Adipose tissue (tissue), 3 donors: ENCODE data around the gene MTR. TPM values are rescaled to one million over a fixed set of nuclear protein-coding genes. Genes with fewer than 3 reads are reported as not detected.

Experiments used
- H3K27ac ChIP-seq: one replicate; pipeline ENCODE4 v1.5.1; 2013; ENCODE audit warnings: low read depth, low read length
- WGBS, 3 donors: extraction: QIAGEN DNeasy Blood & Tissue Kit; methylation state at CpG; one replicate each; pipeline ENCODE4 v1.1.7; 2013; 5-methylcytosine and 5-hydroxymethylcytosine counted together
- polyA plus RNA-seq, 3 donors: library from polyadenylated mRNA; stranded (reverse); fragments of 200-250 nt; gene quantifications; one replicate each; pipeline ENCODE4 v1.2.3, GENCODE V29; 2013
- donor health status: healthy with polysubstance abuse.
- donor health status: Bipolar disorder and iron deficiency.
- donor health status: healthy.

Gene MTR
- 10 to 100 TPM in 1 of 3 donors, 1 to 10 TPM in 2; 4.5 to 16.5 (median 5.9) TPM for polyA plus RNA-seq

- WGBS, 3 donors: 0% methylated on average over 64 to 67 of the region's 67 CpGs
- H3K27ac ChIP-seq: no peak within 1 kb of the TSS
Observed at GRCh38 chr1:236795035-236795756, at the start of gene MTR. Gene MTR, plus strand, starts transcription at chr1:236795292. Its CDS starts 412 bp downstream, at chr1:236795704.

DNA sequence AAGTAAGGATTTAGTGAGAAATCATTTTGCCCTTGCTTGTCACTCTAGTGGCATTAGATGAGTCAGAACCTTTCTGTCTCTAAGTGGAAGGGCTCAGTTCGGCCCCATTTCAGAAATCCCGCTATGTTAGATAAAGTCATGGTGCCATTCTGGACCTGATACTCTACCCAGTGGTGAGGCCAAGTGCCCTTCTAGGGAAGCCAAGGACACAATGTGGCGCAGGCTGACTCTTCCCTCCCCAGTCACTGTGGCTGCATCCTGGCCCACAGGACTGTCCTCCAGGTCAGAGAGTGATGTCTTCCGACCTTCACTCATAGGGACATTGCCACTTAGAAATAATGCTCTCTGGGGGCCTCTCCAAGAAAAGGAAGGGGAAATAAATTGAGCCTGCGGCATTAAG, 48.3 kb upstream of the MTR start:
- 78 to 88% (median 88%) methylated on average over 5 of the region's 5 CpGs for WGBS, 3 donors
- no peak overlapping the region for H3K27ac ChIP-seq

DNA sequence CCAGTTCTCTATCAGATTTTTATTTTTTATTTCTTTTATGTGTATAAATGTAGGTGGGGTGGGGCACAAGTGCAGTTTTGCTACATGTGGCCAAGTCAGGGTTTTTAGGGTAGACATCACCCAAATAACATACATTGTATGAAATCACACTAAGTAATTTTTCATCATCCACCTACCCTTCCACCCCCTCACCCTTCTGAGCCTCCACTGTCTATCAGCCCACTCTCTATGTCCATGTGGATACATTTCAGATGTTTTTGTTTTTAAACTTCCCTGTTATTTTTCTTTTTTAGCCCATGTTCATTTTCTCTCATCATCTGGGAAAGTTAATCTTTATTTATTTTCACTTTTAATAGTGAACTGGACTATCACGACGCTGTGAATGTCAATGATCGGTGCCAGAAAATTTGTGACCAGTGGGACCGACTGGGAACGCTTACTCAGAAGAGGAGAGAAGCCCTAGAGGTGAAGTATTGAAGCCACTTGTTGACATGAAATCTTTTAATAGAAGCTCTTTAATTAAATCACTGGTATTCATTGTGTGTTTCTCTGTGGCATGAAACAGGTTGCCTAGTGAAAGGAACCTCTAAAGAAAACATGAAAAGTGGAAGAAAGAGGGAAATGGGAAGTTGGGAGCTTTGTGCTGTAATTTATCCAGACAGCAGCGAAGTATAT, 47.6 kb upstream of the MTR start:
- WGBS, 3 donors: 80 to 87% (median 83%) methylated on average over 6 of the region's 6 CpGs
- no peak overlapping the region for H3K27ac ChIP-seq

DNA sequence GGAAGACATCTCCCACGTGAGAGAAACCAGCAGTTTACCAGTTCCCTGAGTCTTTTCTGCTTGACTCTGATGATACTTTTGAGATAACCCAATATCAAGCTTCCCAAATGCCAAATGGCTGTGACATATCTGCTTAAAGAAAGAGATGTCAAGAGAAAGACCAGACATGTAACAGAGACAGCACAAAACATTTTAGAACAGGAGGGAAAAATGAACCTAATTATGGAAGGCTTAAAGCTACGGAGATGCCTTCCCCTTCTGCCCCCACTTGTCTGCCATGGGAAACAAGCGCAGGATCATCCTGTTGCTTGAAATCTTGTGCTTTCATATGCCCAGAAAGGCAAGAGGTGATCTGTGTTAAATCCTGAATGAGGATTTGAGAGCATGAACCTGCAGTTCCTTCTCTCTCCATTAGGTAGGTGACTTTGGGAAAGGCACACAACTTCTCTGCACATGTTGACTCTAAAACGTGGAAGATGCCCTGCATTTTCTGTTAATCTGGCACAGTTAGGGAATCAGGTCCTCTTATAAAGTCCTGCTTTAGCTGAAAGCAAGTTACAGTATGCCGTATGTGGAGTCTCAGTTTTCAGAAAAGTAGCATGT, 46.7 kb upstream of the MTR start:
- WGBS, 3 donors: 70 to 77% (median 76%) methylated on average over 5 of the region's 5 CpGs

GRCh38 chr1:236750928-236751327, 44.2 kb upstream of the MTR start:
- WGBS, 3 donors: 35 to 84% (median 46%) methylated on average over 3 of the region's 3 CpGs
- no peak overlapping the region for H3K27ac ChIP-seq

More for the DNA sequence above, 46.7 kb upstream of the MTR start:
- no peak overlapping the region for H3K27ac ChIP-seq

- no peak overlapping the region for H3K27ac ChIP-seq
- WGBS, 3 donors: 83% methylated on average over 16 of the region's 16 CpGs
Observed at GRCh38 chr1:236751385-236751784, 43.7 kb upstream of the MTR start.

- no peak overlapping the region for H3K27ac ChIP-seq
- 76 to 79% (median 76%) methylated on average over 4 of the region's 4 CpGs for WGBS, 3 donors
Observed at GRCh38 chr1:236751935-236752334, 43.2 kb upstream of the MTR start.

- H3K27ac ChIP-seq: no peak overlapping the region
Observed at GRCh38 chr1:236753516-236753915, 41.6 kb upstream of the MTR start.

GRCh38 chr1:236753964-236754363, 41.1 kb upstream of the MTR start:
- WGBS, 3 donors: 89 to 91% (median 90%) methylated on average over 14 of the region's 14 CpGs
- no peak overlapping the region for H3K27ac ChIP-seq

More at GRCh38 chr1:236753516-236753915, 41.6 kb upstream of the MTR start:
- WGBS, 3 donors: 62 to 92% (median 69%) methylated on average over 5 of the region's 5 CpGs

- H3K27ac ChIP-seq: no peak overlapping the region
- 86 to 91% (median 88%) methylated on average over 18 of the region's 18 CpGs for WGBS, 3 donors
Observed at GRCh38 chr1:236754525-236755210, 40.4 kb upstream of the MTR start.

- H3K27ac ChIP-seq: no peak overlapping the region
- 85 to 92% (median 88%) methylated on average over 2 of the region's 2 CpGs for WGBS, 3 donors
Observed at GRCh38 chr1:236757640-236758039, 37.5 kb upstream of the MTR start.

GRCh38 chr1:236759252-236759859, 35.7 kb upstream of the MTR start:
- WGBS, 3 donors: 43 to 56% (median 44%) methylated on average over 3 of the region's 3 CpGs
- no peak overlapping the region for H3K27ac ChIP-seq

DNA sequence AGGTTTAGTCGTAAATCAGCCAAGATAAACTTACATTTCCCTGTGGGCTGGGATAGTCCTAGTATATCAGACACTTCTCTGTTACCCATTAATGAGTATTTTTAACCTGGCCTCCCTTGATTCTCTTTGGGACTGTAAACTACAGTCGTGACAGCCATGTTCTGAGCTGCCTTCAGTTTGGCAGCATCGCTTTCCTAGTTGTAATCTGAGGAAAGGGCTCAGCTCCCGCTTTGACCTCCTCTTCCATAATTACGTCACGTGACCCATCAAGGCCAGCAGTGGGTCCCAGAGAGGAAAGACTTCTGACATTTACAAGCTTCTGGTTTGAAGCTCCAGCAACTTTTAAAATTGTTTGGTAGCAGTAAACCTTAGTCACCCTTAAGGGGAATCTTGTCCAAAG, 34.6 kb upstream of the MTR start:
- WGBS, 3 donors: 49 to 80% (median 69%) methylated on average over 6 of the region's 6 CpGs
- no peak overlapping the region for H3K27ac ChIP-seq

DNA sequence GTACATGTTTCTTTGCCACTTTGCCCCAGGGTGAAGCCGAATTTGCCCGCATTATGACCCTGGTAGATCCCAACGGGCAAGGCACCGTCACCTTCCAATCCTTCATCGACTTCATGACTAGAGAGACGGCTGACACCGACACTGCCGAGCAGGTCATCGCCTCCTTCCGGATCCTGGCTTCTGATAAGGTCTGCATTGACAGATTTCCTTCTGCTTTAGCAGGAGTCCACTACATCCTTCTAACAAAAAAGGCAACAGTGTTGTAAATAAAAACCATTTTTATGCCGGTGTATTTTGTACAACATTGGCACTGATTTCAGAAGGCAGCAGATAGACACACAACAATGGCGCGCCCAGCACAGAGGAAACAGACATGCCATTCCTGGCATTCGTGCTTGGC, 34.1 kb upstream of the MTR start:
- no peak overlapping the region for H3K27ac ChIP-seq

DNA sequence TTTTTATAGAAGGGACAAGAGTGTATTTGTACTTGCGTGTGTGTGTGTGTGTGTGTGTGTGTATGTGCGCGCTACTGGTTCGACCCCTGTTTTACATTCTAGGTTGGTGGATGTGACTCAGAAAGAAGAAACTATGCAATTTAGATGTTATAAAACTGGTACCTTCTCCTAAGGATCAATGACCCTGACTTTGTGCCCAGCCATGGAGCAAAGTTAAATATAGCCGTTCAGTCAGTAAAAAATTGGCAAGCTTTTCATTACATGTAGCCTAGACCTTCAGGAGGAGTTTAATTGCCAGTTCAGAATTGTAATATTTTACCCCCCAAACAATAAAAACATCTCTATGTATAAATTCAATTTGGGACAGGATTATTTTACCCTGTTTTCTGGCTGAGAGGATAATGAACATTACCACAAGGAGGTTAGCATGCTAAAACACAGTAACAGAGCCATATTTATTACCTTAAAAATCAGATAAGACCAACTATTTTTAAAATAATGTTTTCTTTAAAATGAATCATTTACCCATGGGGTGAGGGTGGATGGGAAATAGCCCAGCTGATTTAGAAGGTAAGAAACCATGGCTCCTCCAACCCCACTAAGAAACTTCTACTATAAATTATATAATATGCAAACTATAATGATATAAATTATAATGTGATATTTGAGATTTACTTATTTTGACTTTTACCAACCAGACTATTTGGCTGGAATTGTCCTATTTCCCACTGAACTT, 33.5 kb upstream of the MTR start:
- H3K27ac ChIP-seq: no peak overlapping the region
- WGBS, 3 donors: 63 to 95% (median 80%) methylated on average over 5 of the region's 5 CpGs

More for the DNA sequence above, 34.1 kb upstream of the MTR start:
- 75 to 95% (median 91%) methylated on average over 14 of the region's 14 CpGs for WGBS, 3 donors

- WGBS, 3 donors: 60 to 80% (median 74%) methylated on average over 15 of the region's 15 CpGs
- H3K27ac ChIP-seq: no peak overlapping the region
Observed at GRCh38 chr1:236762410-236762809, 32.7 kb upstream of the MTR start.

DNA sequence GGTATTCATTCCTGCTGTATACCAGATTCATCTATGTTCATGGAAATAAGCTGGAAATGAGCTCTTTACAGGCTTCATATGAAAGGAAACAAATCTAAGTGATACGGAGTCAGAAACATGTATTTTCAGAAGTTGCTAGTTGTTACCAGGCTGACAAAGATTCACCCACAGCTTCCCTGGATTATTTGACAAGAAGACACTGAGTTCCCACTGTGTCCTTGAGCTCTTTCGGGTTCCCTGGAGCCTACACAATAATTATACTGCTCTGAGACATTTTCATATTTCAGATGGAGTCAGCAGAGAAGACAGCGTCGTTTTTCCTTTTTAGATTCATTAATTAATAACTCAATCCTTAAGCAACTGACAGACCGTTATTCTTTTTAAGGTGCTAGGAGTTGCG, 29.3 kb upstream of the MTR start:
- 37 to 74% (median 69%) methylated on average over 6 of the region's 6 CpGs for whole genome bisulfite sequencing, 3 donors
- no peak overlapping the region for H3K27ac ChIP-seq

GRCh38 chr1:236766506-236766905, 28.6 kb upstream of the MTR start:
- 40 to 81% (median 72%) methylated on average over 3 of the region's 3 CpGs for WGBS, 3 donors
- H3K27ac ChIP-seq: no peak overlapping the region
